NCI-H1694 (cell line): ENCODE results near the gene LARGE1.

Source experiments
- DNase-seq: peaks from one replicate; lab custom pipeline; 2025; lab: John Stamatoyannopoulos, UW

Gene LARGE1

GRCh38 chr22:33913188-33913587 lies 7.1 kb downstream of the LARGE1 start:
- no peak for DNase-seq

- DNase-seq: no peak
Measured at GRCh38 chr22:33909911-33910310, 10.4 kb downstream of the LARGE1 start.

- DNase-seq: no peak
Measured at GRCh38 chr22:33909075-33909458, 11.2 kb downstream of the LARGE1 start.

- DNase-seq: no peak
Measured at GRCh38 chr22:33908171-33909074, 11.9 kb downstream of the LARGE1 start.

GRCh38 chr22:33906954-33907353 lies 13.3 kb downstream of the LARGE1 start:
- no peak for DNase-seq

- no peak for DNase-seq
Measured at GRCh38 chr22:33906475-33906874, 13.8 kb downstream of the LARGE1 start.

GRCh38 chr22:33903012-33903411 lies 17.3 kb downstream of the LARGE1 start:
- no peak for DNase-seq

- no peak for DNase-seq
Measured at GRCh38 chr22:33902073-33902472, 18.2 kb downstream of the LARGE1 start.

GRCh38 chr22:33898121-33898520 lies 22.2 kb downstream of the LARGE1 start:
- no peak for DNase-seq

- DNase-seq: no peak
Measured at GRCh38 chr22:33897448-33897835, 22.8 kb downstream of the LARGE1 start.

- DNase-seq: no peak
Measured at GRCh38 chr22:33896575-33897447, 23.5 kb downstream of the LARGE1 start.

- DNase-seq: no peak
Measured at GRCh38 chr22:33896154-33896553, 24.1 kb downstream of the LARGE1 start.

- no peak for DNase-seq
Measured at GRCh38 chr22:33895444-33895843, 24.8 kb downstream of the LARGE1 start.

- DNase-seq: no peak
Measured at GRCh38 chr22:33894515-33894914, 25.8 kb downstream of the LARGE1 start.

GRCh38 chr22:33894036-33894435 lies 26.2 kb downstream of the LARGE1 start:
- DNase-seq: no peak

GRCh38 chr22:33893512-33893911 lies 26.8 kb downstream of the LARGE1 start:
- DNase-seq: no peak

GRCh38 chr22:33891992-33892391 lies 28.3 kb downstream of the LARGE1 start:
- DNase-seq: no peak

- DNase-seq: no peak
Measured at GRCh38 chr22:33891455-33891854, 28.8 kb downstream of the LARGE1 start.

GRCh38 chr22:33889748-33890147 lies 30.5 kb downstream of the LARGE1 start:
- DNase-seq: no peak

GRCh38 chr22:33888821-33889220 lies 31.5 kb downstream of the LARGE1 start:
- no peak for DNase-seq

GRCh38 chr22:33887173-33887572 lies 33.1 kb downstream of the LARGE1 start:
- DNase-seq: no peak

GRCh38 chr22:33886696-33887095 lies 33.6 kb downstream of the LARGE1 start:
- DNase-seq: no peak

- DNase-seq: no peak
Measured at GRCh38 chr22:33884829-33885228, 35.4 kb downstream of the LARGE1 start.
